ENCODE data around the gene SHC4.

GRCh38 chr15:48899793-48900192, 63.9 kb downstream of the SHC4 start:
- TF ChIP-seq CTCF (IDR thresholded peaks at IDR 0.05): no peak
- TF ChIP-seq POLR2AphosphoS5 (IDR thresholded peaks at IDR 0.05): no peak
